Fibroblast of pulmonary artery (primary cell): Measurements from ENCODE around the gene TCTN3.
"Not testable (repeated sequence)": the region's sequence is repeated elsewhere in the genome, so short reads cannot be mapped to it uniquely, and the experiment has no call there.

Experiments used
- DNase-seq: peaks from one replicate; pipeline ENCODE4 v3.0.0-alpha.2; 2010; ENCODE audit warnings: low read depth
- H3K4me3 ChIP-seq: replicated peaks from 2 replicates; pipeline ENCODE4 v1.5.1; 2011; ENCODE audit warnings: low read depth, mild to moderate bottlenecking, control low read depth, low read length, moderate library complexity
- CTCF ChIP-seq: IDR thresholded peaks from 2 replicates; pipeline ENCODE4 v1.5.1; 2011; ENCODE audit warnings: mild to moderate bottlenecking, control low read depth, low read length, inconsistent platforms; ENCODE audit errors: missing control alignments

The TCTN3 gene

GRCh38 chr10:95691281-95691680 lies 2.4 kb downstream of the TCTN3 start:
- no peak overlapping the region for H3K4me3 ChIP-seq
- no peak for TF ChIP-seq CTCF
- DNase-seq, result no peak

DNA sequence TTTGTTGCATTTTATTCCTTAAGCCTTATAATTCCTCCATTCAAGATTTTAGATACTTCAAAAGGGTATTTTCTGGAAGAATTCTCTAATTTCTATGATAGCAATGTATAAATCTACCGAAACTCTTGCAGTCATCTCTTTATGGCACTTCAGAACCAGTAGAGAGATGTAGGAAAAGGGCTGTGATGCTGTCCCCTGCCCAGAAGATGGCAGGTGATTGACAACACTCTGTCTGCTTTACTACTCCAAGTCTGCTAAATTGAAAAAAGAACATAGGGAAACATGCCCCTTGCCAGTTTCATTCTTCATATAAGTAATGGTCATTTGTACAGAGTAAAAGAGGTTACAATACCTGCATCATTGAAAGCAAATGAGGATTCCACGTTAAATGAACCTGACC lies 5.1 kb downstream of the TCTN3 start:
- no peak for TF ChIP-seq CTCF
- DNase-seq, result no peak
- H3K4me3 ChIP-seq, result no peak overlapping the region

DNA sequence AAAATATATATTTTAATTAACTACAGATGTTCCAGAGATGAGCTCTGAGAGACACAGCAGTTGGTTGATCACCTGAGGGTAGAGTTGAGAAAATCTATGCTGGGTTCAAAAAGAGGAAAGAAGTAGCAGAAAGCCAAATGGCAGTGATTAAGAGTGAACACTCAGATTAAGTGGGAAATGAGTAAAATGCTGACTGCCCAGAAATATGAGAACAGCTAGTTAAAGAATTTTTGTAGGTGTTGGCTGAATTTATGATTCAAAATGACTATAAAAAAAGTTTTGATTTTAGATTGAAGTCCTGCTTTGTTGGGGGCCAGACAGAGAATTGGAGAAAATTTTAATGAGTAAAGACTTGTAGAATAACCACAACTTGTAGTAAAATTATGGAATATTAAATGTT lies 9.8 kb downstream of the TCTN3 start:
- TF ChIP-seq CTCF, result no peak
- H3K4me3 ChIP-seq, result no peak overlapping the region
- no peak for DNase-seq

- DNase-seq, result no peak
- no peak for TF ChIP-seq CTCF
- no peak overlapping the region for H3K4me3 ChIP-seq
Measured at GRCh38 chr10:95675403-95676116, 18.2 kb downstream of the TCTN3 start.

DNA sequence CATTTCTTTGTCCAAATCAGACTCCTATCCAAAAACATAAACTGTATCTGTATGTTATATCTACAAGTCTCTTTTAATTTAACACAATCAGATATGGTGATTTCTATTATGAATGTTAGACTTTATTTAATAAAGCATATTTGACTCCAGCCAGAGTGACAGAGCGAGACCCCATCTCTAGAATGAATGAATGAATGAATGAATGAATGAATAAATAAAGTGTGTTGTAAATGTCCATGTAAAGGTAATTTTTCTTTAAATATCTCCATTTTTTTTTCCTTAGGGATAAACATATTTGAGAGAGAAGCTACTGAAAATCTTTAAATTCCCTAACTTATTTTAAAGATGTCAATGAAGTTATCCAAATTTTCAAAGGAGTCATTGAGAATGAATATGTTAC lies 19.1 kb downstream of the TCTN3 start:
- no peak for TF ChIP-seq CTCF
- no peak for DNase-seq
- no peak overlapping the region for H3K4me3 ChIP-seq

- H3K4me3 ChIP-seq, DNase-seq: not testable (repeated sequence)
Measured at GRCh38 chr10:95672641-95673040, 21.1 kb downstream of the TCTN3 start.

DNA sequence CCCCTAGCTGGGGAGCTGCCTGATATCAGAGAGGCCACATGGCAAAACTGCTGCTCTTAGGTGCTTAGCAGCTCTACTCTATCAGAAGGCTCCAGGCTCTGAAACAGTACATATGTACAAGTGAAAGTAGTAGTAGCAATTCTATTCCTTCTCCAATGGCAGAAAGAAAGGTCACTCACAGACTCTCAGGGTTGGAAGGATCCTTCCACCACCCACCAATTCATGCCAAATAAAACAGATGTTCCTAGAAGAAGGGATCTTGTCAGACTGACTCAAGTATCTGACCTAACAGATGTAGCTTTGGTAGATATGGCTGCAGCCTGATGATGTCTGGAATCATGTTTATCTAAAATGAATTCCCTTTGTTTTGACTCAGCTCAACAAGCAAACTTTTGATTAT lies 29.2 kb downstream of the TCTN3 start:
- no peak for TF ChIP-seq CTCF
- no peak overlapping the region for H3K4me3 ChIP-seq
- no peak for DNase-seq
